Pancreas (tissue), 10 donors: ENCODE data around the gene ZFP36L2. TPM values are rescaled to one million over a fixed set of nuclear protein-coding genes. Genes with fewer than 3 reads are reported as not detected.

Experiments
- ATAC-seq, 4 donors: fragments of 200-7000 bp; cut with Tn5 transposase; one replicate each; pipeline versions ENCODE4 v1.8.0 to v1.9.1; 2020; ENCODE audit warnings: mild to moderate bottlenecking in 4 of 4, moderate library complexity in 4 of 4
- DNase-seq, 6 donors: peaks; one replicate each; pipeline ENCODE4 v3.0.0-alpha.2; 2020
- FAIRE-seq: peaks from 2 replicates; lab custom pipeline; 2012; peaks lifted over from hg19 to GRCh38; lab: Jason Lieb, UNC
- H3K27ac ChIP-seq, 4 donors: fragments of 200-600 bp; sonication (generic); 1 replicate in 3 of 4; 2 replicates in 1 of 4; pipeline versions ENCODE4 v1.5.0 to v1.8.0; 2020
- H3K27me3 ChIP-seq, 4 donors: fragments of 200-600 bp; one replicate each; pipeline ENCODE4 v1.8.0; 2021
- H3K36me3 ChIP-seq, 3 donors: fragments of 200-600 bp; sonication (generic) in 1 of 3; one replicate each; pipeline versions ENCODE4 v1.5.0 to v1.8.0; 2020 to 2021
- H3K4me1 ChIP-seq, 3 donors: fragments of 200-600 bp; one replicate each; pipeline ENCODE4 v1.8.0; 2021
- H3K4me3 ChIP-seq, 4 donors: fragments of 200-600 bp; sonication (generic) in 2 of 4; one replicate each; pipeline versions ENCODE4 v1.5.0 to v1.8.0; 2020 to 2021
- H3K9me3 ChIP-seq, 4 donors: fragments of 200-600 bp; one replicate each; pipeline ENCODE4 v1.8.0; 2021
- WGBS, 2 donors: extraction: QIAGEN DNeasy Blood & Tissue Kit; methylation state at CpG; one replicate each; pipeline ENCODE4 v1.1.7; 2013; 5-methylcytosine and 5-hydroxymethylcytosine counted together
- intact Hi-C, 3 donors: fragments of 100-400 bp; cut with DNase I; formaldehyde crosslinking; loops; one replicate each; pipeline versions ENCODE4 v1.11.1 to v1.14.2; 2022
- polyA plus RNA-seq, 2 donors: library from polyadenylated mRNA; stranded (reverse); fragments of 200-250 nt; gene quantifications; one replicate each; pipeline ENCODE4 v1.2.3, GENCODE V29; 2013
- total RNA-seq, 6 donors: library from RNA; stranded (reverse); fragmentation: NEBNext Ultra II Directional in 4 of 6; extraction: Animal tissue kit (Norgen Biotek cat#: 25700) in 4 of 6; gene quantifications; one replicate each; pipeline versions ENCODE4 v1.2.1 to v1.2.4, GENCODE V29; 2021 to 2023
- TF ChIP-seq, protein P1 (sequence below), 4 donors: fragments of 200-600 bp; sonication (generic) in 3 of 4; IDR thresholded peaks; one replicate each; pipeline versions ENCODE4 v1.5.0 to v1.8.0; 2021; ENCODE audit warnings: antibody characterized with exemption in 4 of 4
- donor health status: healthy with polysubstance abuse.
- donor health status: DM: no; HTN: no; CAD: no; lungs with moderate emphysema.
- donor health status: DM: no; HTN: no; CAD: no.
- donor health status: control.
- donor health status: control.
- donor health status: Bipolar disorder and iron deficiency.
- donor health status: DM: yes; HTN: yes; CAD: no.
- donor health status: DM: no; HTN: no; CAD: no.
- donor health status: DM: no; HTN: no; CAD: no.
- donor health status: DM: yes; HTN: yes; CAD: no.

Gene ZFP36L2
- total and polyA plus RNA-seq, 8 donors, result 36.8 to 117 (median 54.6) TPM

DNA sequence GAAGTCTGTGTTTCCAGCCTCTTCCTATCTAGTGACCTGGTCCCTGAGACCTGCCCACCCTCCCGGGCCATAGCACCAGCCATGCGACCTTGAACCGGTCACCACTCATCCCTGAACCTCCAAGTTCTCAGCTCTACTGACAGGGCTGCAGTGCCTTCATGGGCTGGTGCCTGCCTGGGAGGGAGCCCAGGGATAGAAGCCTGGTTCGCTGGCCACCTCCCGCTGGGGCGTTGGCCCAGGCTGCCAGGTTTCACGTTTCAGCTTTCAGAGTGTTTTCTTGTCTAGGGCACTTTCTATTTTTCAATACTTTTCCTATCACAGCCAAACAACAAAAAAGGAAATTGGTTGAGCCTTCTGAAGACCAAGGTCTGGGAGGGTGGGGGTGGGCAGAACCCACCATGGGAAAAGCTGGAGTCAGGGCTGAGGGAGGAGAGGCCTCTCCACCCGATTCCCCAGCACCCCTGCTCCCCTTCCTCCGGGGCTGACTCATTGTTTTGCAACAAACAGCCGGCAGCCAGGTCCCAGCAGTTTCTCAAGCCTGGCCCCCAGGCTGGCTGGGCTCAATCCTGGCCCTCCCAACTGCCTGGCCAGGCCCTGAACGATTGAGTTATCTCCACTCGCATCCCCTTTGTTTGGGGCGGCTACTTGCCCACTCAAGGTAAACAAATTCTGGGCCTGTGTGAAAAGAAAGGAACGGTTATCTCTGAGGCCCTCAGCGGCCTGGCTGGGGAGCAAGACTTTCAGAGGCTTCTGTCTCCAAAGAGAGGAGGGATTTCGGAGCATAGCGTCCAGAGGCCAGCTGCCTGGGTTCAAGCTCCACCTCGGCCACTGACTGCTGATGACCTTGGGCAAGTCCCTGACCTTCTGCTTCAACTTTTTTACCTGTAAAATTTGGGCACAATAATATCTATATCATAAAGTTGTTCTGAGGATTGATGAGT lies 47.5 kb downstream of the ZFP36L2 start:
- peak; percentile 77 to 88 (median 80) for DNase-seq
- peaks cover 19 to 23% (median 22%) of the 10 kb centered on the region in 3 donors for H3K4me1 ChIP-seq
- H3K27ac ChIP-seq, result peak overlapping the region; percentile 87 to 94 (median 90)
- TF ChIP-seq, protein P1, sequence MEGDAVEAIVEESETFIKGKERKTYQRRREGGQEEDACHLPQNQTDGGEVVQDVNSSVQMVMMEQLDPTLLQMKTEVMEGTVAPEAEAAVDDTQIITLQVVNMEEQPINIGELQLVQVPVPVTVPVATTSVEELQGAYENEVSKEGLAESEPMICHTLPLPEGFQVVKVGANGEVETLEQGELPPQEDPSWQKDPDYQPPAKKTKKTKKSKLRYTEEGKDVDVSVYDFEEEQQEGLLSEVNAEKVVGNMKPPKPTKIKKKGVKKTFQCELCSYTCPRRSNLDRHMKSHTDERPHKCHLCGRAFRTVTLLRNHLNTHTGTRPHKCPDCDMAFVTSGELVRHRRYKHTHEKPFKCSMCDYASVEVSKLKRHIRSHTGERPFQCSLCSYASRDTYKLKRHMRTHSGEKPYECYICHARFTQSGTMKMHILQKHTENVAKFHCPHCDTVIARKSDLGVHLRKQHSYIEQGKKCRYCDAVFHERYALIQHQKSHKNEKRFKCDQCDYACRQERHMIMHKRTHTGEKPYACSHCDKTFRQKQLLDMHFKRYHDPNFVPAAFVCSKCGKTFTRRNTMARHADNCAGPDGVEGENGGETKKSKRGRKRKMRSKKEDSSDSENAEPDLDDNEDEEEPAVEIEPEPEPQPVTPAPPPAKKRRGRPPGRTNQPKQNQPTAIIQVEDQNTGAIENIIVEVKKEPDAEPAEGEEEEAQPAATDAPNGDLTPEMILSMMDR (IDR thresholded peaks at IDR 0.05), result no peak
- ATAC-seq, result peak; percentile 88 to 94 (median 91)
- no peaks in the 10 kb centered on the region for H3K27me3 ChIP-seq
- H3K4me3 ChIP-seq, result peak overlapping the region in 1 of 4 donors; percentile 5
- no peaks in the 10 kb centered on the region for H3K36me3 ChIP-seq
- intact Hi-C loops, result no loop called here
- H3K9me3 ChIP-seq, result no peaks in the 10 kb centered on the region
- FAIRE-seq, result no peak
- WGBS, 2 donors, result 11 to 12% methylated on average over 18 of the region's 18 CpGs

DNA sequence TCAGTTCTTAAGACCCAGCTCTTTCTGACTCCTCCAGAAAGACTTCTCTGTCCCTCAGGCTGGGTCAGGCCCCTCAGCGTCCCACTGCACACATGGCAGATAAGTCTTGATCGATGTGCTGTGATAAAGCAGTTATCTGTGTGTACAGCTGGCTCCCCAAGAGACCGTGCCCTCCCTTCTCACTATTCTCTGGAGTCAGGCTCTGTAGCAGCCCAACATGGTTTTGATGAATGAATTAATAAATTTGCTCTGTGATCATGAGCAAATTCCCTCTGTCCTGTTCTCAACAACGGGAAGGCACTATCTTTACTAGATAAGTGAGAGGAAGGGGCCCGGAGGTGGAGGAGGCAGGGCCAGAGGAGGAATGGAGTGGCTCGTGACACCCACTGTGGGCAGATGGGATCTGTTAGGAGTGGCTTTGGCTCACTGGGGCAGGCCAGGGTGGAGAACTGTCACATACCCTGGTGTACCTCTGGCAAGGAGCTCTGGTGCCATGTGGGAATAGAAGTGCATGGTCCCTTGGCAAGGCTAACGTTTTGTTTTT lies 48.3 kb downstream of the ZFP36L2 start:
- intact Hi-C loops, result no loop called here
- TF ChIP-seq, protein P1 (IDR thresholded peaks at IDR 0.05), result no peak
- ATAC-seq, result peak; percentile 47 to 70 (median 62)
- no peak for FAIRE-seq
- H3K4me1 ChIP-seq, result peaks cover 19 to 23% (median 22%) of the 10 kb centered on the region in 3 donors
- H3K9me3 ChIP-seq, result no peaks in the 10 kb centered on the region
- no peak for DNase-seq
- H3K4me3 ChIP-seq, result no peak overlapping the region
- no peaks in the 10 kb centered on the region for H3K27me3 ChIP-seq
- H3K27ac ChIP-seq, result peak overlapping the region; percentile 87 to 94 (median 90)
- whole genome bisulfite sequencing, 2 donors, result 20 to 27% methylated on average over 7 of the region's 7 CpGs
- no peaks in the 10 kb centered on the region for H3K36me3 ChIP-seq

DNA sequence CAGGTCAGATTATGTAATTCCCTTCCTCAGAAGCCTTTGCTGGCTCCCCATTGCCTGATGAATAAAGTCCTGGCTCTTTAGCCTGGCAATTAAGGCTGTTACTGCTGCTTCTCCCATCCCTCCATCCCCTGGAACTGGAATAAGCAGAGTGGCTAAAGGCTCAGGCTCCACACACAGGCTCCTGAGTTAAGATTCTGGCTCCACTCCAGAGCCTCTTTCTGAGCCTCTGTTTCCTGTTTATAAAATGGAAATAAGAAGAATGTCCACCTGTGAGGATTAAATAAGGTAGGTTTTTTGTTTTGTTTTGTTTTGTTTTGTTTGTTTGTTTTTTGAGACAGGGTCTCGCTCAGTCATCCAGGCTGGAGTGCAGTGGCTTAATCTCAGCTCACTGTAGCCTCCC lies 50.0 kb downstream of the ZFP36L2 start:
- H3K27me3 ChIP-seq, result no peaks in the 10 kb centered on the region
- no peaks in the 10 kb centered on the region for H3K36me3 ChIP-seq
- TF ChIP-seq, protein P1 (IDR thresholded peaks at IDR 0.05), result no peak
- intact Hi-C loops, result no loop called here
- peaks cover 19 to 23% (median 22%) of the 10 kb centered on the region in 3 donors for H3K4me1 ChIP-seq
- no peaks in the 10 kb centered on the region for H3K9me3 ChIP-seq
- ATAC-seq, result no peak
- DNase-seq, result no peak
- no peak overlapping the region for H3K27ac ChIP-seq
- H3K4me3 ChIP-seq, result no peak overlapping the region
- 97 to 100% methylated on average over 1 of the region's 1 CpG for WGBS, 2 donors
- FAIRE-seq, result no peak

GRCh38 chr2:43175876-43176275 lies 50.5 kb downstream of the ZFP36L2 start:
- no peak for FAIRE-seq
- no peak for DNase-seq
- Histone ChIP-seq H3K4me3 (no peak overlapping the region), H3K9me3 (no peaks in the 10 kb centered on the region), H3K27ac (no peak overlapping the region), H3K36me3 (no peaks in the 10 kb centered on the region), H3K27me3 (no peaks in the 10 kb centered on the region), H3K4me1 (peaks cover 19 to 23% (median 22%) of the 10 kb centered on the region in 3 donors)
- intact Hi-C loops, result no loop called here
- ATAC-seq, result no peak
- TF ChIP-seq, protein P1 (IDR thresholded peaks at IDR 0.05), result no peak
- WGBS, 2 donors, result 93 to 94% methylated on average over 9 of the region's 9 CpGs
